ENCODE data around the gene DNTT.
A peak's percentile ranks its signal among the peaks of the same experiment; 100 is the strongest.

The DNTT gene

GRCh38 chr10:96352027-96352426 lies 47.8 kb downstream of the DNTT start:
- no peak for DNase-seq

- DNase-seq: no peak
Observed at GRCh38 chr10:96352582-96352981, 48.3 kb downstream of the DNTT start.

- DNase-seq: no peak
Observed at GRCh38 chr10:96357038-96357620, 52.9 kb downstream of the DNTT start.

GRCh38 chr10:96358851-96359540 lies 54.8 kb downstream of the DNTT start, which contains the start of gene OPALIN:
Gene OPALIN, minus strand, starts transcription at chr10:96359002. Its CDS starts 106 bp downstream, at chr10:96358896.
- DNase-seq: no peak

- no peak for DNase-seq
Observed at GRCh38 chr10:96359616-96360015, 55.4 kb downstream of the DNTT start.

- DNase-seq: no peak
Observed at GRCh38 chr10:96360331-96360730, 56.1 kb downstream of the DNTT start.

- DNase-seq: no peak
Observed at GRCh38 chr10:96360766-96361165, 56.5 kb downstream of the DNTT start.

- DNase-seq: no peak
Observed at GRCh38 chr10:96365571-96365970, 61.3 kb downstream of the DNTT start.

GRCh38 chr10:96366508-96366907 lies 62.3 kb downstream of the DNTT start:
- DNase-seq: no peak

GRCh38 chr10:96367470-96367869 lies 63.2 kb downstream of the DNTT start:
- DNase-seq: no peak

- no peak for DNase-seq
Observed at GRCh38 chr10:96368971-96369370, 64.7 kb downstream of the DNTT start.

- DNase-seq: no peak
Observed at GRCh38 chr10:96369890-96370583, 65.8 kb downstream of the DNTT start.

GRCh38 chr10:96370584-96371157 lies 66.4 kb downstream of the DNTT start:
- peak in 1 of 2 experiments; percentile 34 for DNase-seq

- no peak for DNase-seq
Observed at GRCh38 chr10:96371356-96371755, 67.1 kb downstream of the DNTT start.

GRCh38 chr10:96374004-96374403 lies 69.8 kb downstream of the DNTT start:
- no peak for DNase-seq

GRCh38 chr10:96374639-96374984 lies 70.4 kb downstream of the DNTT start:
- DNase-seq: peak in 1 of 2 experiments; percentile 6

GRCh38 chr10:96374985-96375830 lies 71.0 kb downstream of the DNTT start:
- peak; percentile 63 to 83 for DNase-seq

GRCh38 chr10:96376483-96376882 lies 72.2 kb downstream of the DNTT start:
- DNase-seq: no peak

- no peak for DNase-seq
Observed at GRCh38 chr10:96377816-96378294, 73.6 kb downstream of the DNTT start.

- DNase-seq: no peak
Observed at GRCh38 chr10:96378741-96379140, 74.5 kb downstream of the DNTT start.

- DNase-seq: no peak
Observed at GRCh38 chr10:96379758-96380157, 75.5 kb downstream of the DNTT start.

- no peak for DNase-seq
Observed at GRCh38 chr10:96380821-96381220, 76.6 kb downstream of the DNTT start.

GRCh38 chr10:96384506-96384905 lies 80.3 kb downstream of the DNTT start:
- DNase-seq: no peak

Data from NCI-H1930 (cell line).